Measurements from ENCODE around the gene NLRP7. TPM values are rescaled to one million over a fixed set of nuclear protein-coding genes. Genes with fewer than 3 reads are reported as not detected.
"Not testable (repeated sequence)": the region's sequence is repeated elsewhere in the genome, so short reads cannot be mapped to it uniquely, and the experiment has no call there.

NLRP7 gene
- total and polyA plus RNA-seq, 5 donors from 2014 or later, result not detected

- Histone ChIP-seq H3K36me3 (ENCODE audit: control insufficient read depth, insufficient read depth, low read length) (no peaks in the 10 kb centered on the region), H3K4me1 (ENCODE audit: control insufficient read depth, insufficient read depth, low read length, poor library complexity, severe bottlenecking) (no peaks in the 10 kb centered on the region), H3K4me3 (ENCODE audit: low read depth, low read length) (no peak overlapping the region), H3K9me3 (ENCODE audit: control insufficient read depth in 2 of 2, low read length in 2 of 2) (no peaks in the 10 kb centered on the region), H3K27ac (ENCODE audit: insufficient read depth, low read length, poor library complexity, severe bottlenecking) (no peak overlapping the region), H3K27me3 (ENCODE audit: control insufficient read depth, insufficient read depth, low read length) (no peaks in the 10 kb centered on the region)
- DNase-seq (no peak), ATAC-seq (ENCODE audit: low read depth in 2 of 2) (no peak)
- Mint-ChIP-seq H3K36me3 (no peaks in the 10 kb centered on the region), H3K4me3 (no peak overlapping the region), H3K9me3 (peaks cover 0 to 2% (median 0%) of the 10 kb centered on the region in 7 donors), H3K27me3 (peaks cover 14% of the 10 kb centered on the region), H3K27ac (peak overlapping the region in 1 of 3 donors; percentile 59), H3K4me1 (peaks cover 0 to 2% (median 0%) of the 10 kb centered on the region in 4 donors)
Measured at GRCh38 chr19:54916822-54917221, 30.5 kb downstream of the NLRP7 start.

GRCh38 chr19:54907899-54908298 is 39.4 kb downstream of the NLRP7 start:
- H3K4me3 ChIP-seq (ENCODE audit: low read depth, low read length); H3K4me1 ChIP-seq (ENCODE audit: control insufficient read depth, insufficient read depth, low read length, poor library complexity, severe bottlenecking); DNase-seq; H3K36me3 ChIP-seq (ENCODE audit: control insufficient read depth, insufficient read depth, low read length); H3K27me3 ChIP-seq (ENCODE audit: control insufficient read depth, insufficient read depth, low read length); ATAC-seq (ENCODE audit: low read depth in 2 of 2); H3K9me3 ChIP-seq (ENCODE audit: control insufficient read depth in 2 of 2, low read length in 2 of 2); H3K4me1 Mint-ChIP-seq; H3K4me3 Mint-ChIP-seq; H3K36me3 Mint-ChIP-seq; H3K9me3 Mint-ChIP-seq; H3K27ac Mint-ChIP-seq; H3K27ac ChIP-seq (ENCODE audit: insufficient read depth, low read length, poor library complexity, severe bottlenecking); H3K27me3 Mint-ChIP-seq: not testable (repeated sequence)

GRCh38 chr19:54906819-54907218 is 40.5 kb downstream of the NLRP7 start:
- no peak overlapping the region for H3K4me3 Mint-ChIP-seq

GRCh38 chr19:54905803-54906511 is 41.4 kb downstream of the NLRP7 start, which contains the start of gene NCR1:
TSS of gene NCR1 (plus strand) at chr19:54906148. CDS start at chr19:54906188, 40 bp downstream.
- no peaks in the 10 kb centered on the region for H3K27me3 ChIP-seq (ENCODE audit: control insufficient read depth, insufficient read depth, low read length)
- no peak within 1 kb of the TSS for H3K27ac ChIP-seq (ENCODE audit: insufficient read depth, low read length, poor library complexity, severe bottlenecking)
- no peaks in the 10 kb centered on the region for H3K36me3 ChIP-seq (ENCODE audit: control insufficient read depth, insufficient read depth, low read length)
- ATAC-seq (ENCODE audit: low read depth in 2 of 2) (peak; percentile 34 to 40), DNase-seq (no peak)
- no peaks in the 10 kb centered on the region for H3K36me3 Mint-ChIP-seq
- H3K4me3 ChIP-seq (ENCODE audit: low read depth, low read length), result no peak within 1 kb of the TSS
- no peaks in the 10 kb centered on the region for H3K27me3 Mint-ChIP-seq
- no peaks in the 10 kb centered on the region for H3K4me1 ChIP-seq (ENCODE audit: control insufficient read depth, insufficient read depth, low read length, poor library complexity, severe bottlenecking)
- H3K4me3 Mint-ChIP-seq, result peak within 1 kb of the TSS in 1 of 4 donors; percentile 65
- peak within 1 kb of the TSS in 1 of 3 donors; percentile 76 for H3K27ac Mint-ChIP-seq
- H3K9me3 Mint-ChIP-seq, result peaks cover 0 to 2% (median 0%) of the 10 kb centered on the region in 7 donors
- peaks cover 0 to 9% (median 0%) of the 10 kb centered on the region in 4 donors for H3K4me1 Mint-ChIP-seq
- no peaks in the 10 kb centered on the region for H3K9me3 ChIP-seq (ENCODE audit: control insufficient read depth in 2 of 2, low read length in 2 of 2)

More at GRCh38 chr19:54906819-54907218, 40.5 kb downstream of the NLRP7 start:
- H3K36me3 ChIP-seq (ENCODE audit: control insufficient read depth, insufficient read depth, low read length), result no peaks in the 10 kb centered on the region
- peaks cover 0 to 9% (median 0%) of the 10 kb centered on the region in 4 donors for H3K4me1 Mint-ChIP-seq
- ATAC-seq (ENCODE audit: low read depth in 2 of 2), result no peak
- H3K4me3 ChIP-seq (ENCODE audit: low read depth, low read length), result no peak overlapping the region
- H3K9me3 Mint-ChIP-seq, result peaks cover 0 to 3% (median 0%) of the 10 kb centered on the region in 7 donors
- no peaks in the 10 kb centered on the region for H3K27me3 ChIP-seq (ENCODE audit: control insufficient read depth, insufficient read depth, low read length)
- no peak overlapping the region for H3K27ac Mint-ChIP-seq
- no peaks in the 10 kb centered on the region for H3K27me3 Mint-ChIP-seq
- no peak for DNase-seq
- no peaks in the 10 kb centered on the region for H3K4me1 ChIP-seq (ENCODE audit: control insufficient read depth, insufficient read depth, low read length, poor library complexity, severe bottlenecking)
- no peaks in the 10 kb centered on the region for H3K36me3 Mint-ChIP-seq
- H3K9me3 ChIP-seq (ENCODE audit: control insufficient read depth in 2 of 2, low read length in 2 of 2), result no peaks in the 10 kb centered on the region
- H3K27ac ChIP-seq (ENCODE audit: insufficient read depth, low read length, poor library complexity, severe bottlenecking), result no peak overlapping the region

- Histone ChIP-seq H3K4me1 (ENCODE audit: control insufficient read depth, insufficient read depth, low read length, poor library complexity, severe bottlenecking) (no peaks in the 10 kb centered on the region), H3K27me3 (ENCODE audit: control insufficient read depth, insufficient read depth, low read length) (no peaks in the 10 kb centered on the region), H3K27ac (ENCODE audit: insufficient read depth, low read length, poor library complexity, severe bottlenecking) (no peak overlapping the region), H3K4me3 (ENCODE audit: low read depth, low read length) (no peak overlapping the region), H3K9me3 (ENCODE audit: control insufficient read depth in 2 of 2, low read length in 2 of 2) (no peaks in the 10 kb centered on the region), H3K36me3 (ENCODE audit: control insufficient read depth, insufficient read depth, low read length) (no peaks in the 10 kb centered on the region)
- no peak for DNase-seq
- no peaks in the 10 kb centered on the region for H3K9me3 Mint-ChIP-seq
- H3K36me3 Mint-ChIP-seq, result no peaks in the 10 kb centered on the region
- peaks cover 0 to 9% (median 0%) of the 10 kb centered on the region in 4 donors for H3K4me1 Mint-ChIP-seq
- no peak for ATAC-seq (ENCODE audit: low read depth in 2 of 2)
- peak overlapping the region in 1 of 4 donors; percentile 65 for H3K4me3 Mint-ChIP-seq
- H3K27ac Mint-ChIP-seq, result peak overlapping the region in 1 of 3 donors; percentile 49
- H3K27me3 Mint-ChIP-seq, result no peaks in the 10 kb centered on the region
Measured at GRCh38 chr19:54905421-54905802, 41.9 kb downstream of the NLRP7 start.

GRCh38 chr19:54904261-54904660 is 43.1 kb downstream of the NLRP7 start:
- H3K4me1 ChIP-seq (ENCODE audit: control insufficient read depth, insufficient read depth, low read length, poor library complexity, severe bottlenecking); H3K27me3 ChIP-seq (ENCODE audit: control insufficient read depth, insufficient read depth, low read length); H3K36me3 ChIP-seq (ENCODE audit: control insufficient read depth, insufficient read depth, low read length); H3K27me3 Mint-ChIP-seq; H3K27ac Mint-ChIP-seq; H3K27ac ChIP-seq (ENCODE audit: insufficient read depth, low read length, poor library complexity, severe bottlenecking); H3K9me3 ChIP-seq (ENCODE audit: control insufficient read depth in 2 of 2, low read length in 2 of 2); H3K9me3 Mint-ChIP-seq; ATAC-seq (ENCODE audit: low read depth in 2 of 2); DNase-seq; H3K36me3 Mint-ChIP-seq; H3K4me1 Mint-ChIP-seq; H3K4me3 ChIP-seq (ENCODE audit: low read depth, low read length); H3K4me3 Mint-ChIP-seq: not testable (repeated sequence)

GRCh38 chr19:54903303-54903702 is 44.0 kb downstream of the NLRP7 start:
- Histone ChIP-seq H3K27me3 (ENCODE audit: control insufficient read depth, insufficient read depth, low read length) (no peaks in the 10 kb centered on the region), H3K36me3 (ENCODE audit: control insufficient read depth, insufficient read depth, low read length) (no peaks in the 10 kb centered on the region), H3K9me3 (ENCODE audit: control insufficient read depth in 2 of 2, low read length in 2 of 2) (no peaks in the 10 kb centered on the region), H3K4me1 (ENCODE audit: control insufficient read depth, insufficient read depth, low read length, poor library complexity, severe bottlenecking) (no peaks in the 10 kb centered on the region), H3K4me3 (ENCODE audit: low read depth, low read length) (no peak overlapping the region), H3K27ac (ENCODE audit: insufficient read depth, low read length, poor library complexity, severe bottlenecking) (no peak overlapping the region)
- Mint-ChIP-seq H3K4me1 (peaks cover 0 to 9% (median 0%) of the 10 kb centered on the region in 4 donors), H3K9me3 (no peaks in the 10 kb centered on the region), H3K4me3 (no peak overlapping the region), H3K27me3 (peaks cover 5% of the 10 kb centered on the region), H3K27ac (no peak overlapping the region), H3K36me3 (no peaks in the 10 kb centered on the region)
- ATAC-seq (ENCODE audit: low read depth in 2 of 2) (no peak), DNase-seq (no peak)

- H3K27me3 Mint-ChIP-seq, result peaks cover 5% of the 10 kb centered on the region
- no peak overlapping the region for H3K27ac Mint-ChIP-seq
- no peaks in the 10 kb centered on the region for H3K4me1 ChIP-seq (ENCODE audit: control insufficient read depth, insufficient read depth, low read length, poor library complexity, severe bottlenecking)
- no peaks in the 10 kb centered on the region for H3K27me3 ChIP-seq (ENCODE audit: control insufficient read depth, insufficient read depth, low read length)
- H3K9me3 ChIP-seq (ENCODE audit: control insufficient read depth in 2 of 2, low read length in 2 of 2), result no peaks in the 10 kb centered on the region
- no peaks in the 10 kb centered on the region for H3K36me3 Mint-ChIP-seq
- no peaks in the 10 kb centered on the region for H3K36me3 ChIP-seq (ENCODE audit: control insufficient read depth, insufficient read depth, low read length)
- no peak overlapping the region for H3K27ac ChIP-seq (ENCODE audit: insufficient read depth, low read length, poor library complexity, severe bottlenecking)
- no peak for DNase-seq
- ATAC-seq (ENCODE audit: low read depth in 2 of 2), result no peak
- H3K4me1 Mint-ChIP-seq, result peaks cover 0 to 9% (median 0%) of the 10 kb centered on the region in 4 donors
- no peak overlapping the region for H3K4me3 ChIP-seq (ENCODE audit: low read depth, low read length)
- H3K4me3 Mint-ChIP-seq, result no peak overlapping the region
- H3K9me3 Mint-ChIP-seq, result no peaks in the 10 kb centered on the region
Measured at GRCh38 chr19:54902061-54902460, 45.3 kb downstream of the NLRP7 start.
